IMR-90 (cell line): ENCODE data around the gene F11. TPM values are rescaled to one million over a fixed set of nuclear protein-coding genes. Genes with fewer than 3 reads are reported as not detected.

ENCODE experiments used
- ATAC-seq: fragments of 200-7000 bp; cut with Tn5 transposase; 2 replicates; pipeline ENCODE4 v1.9.1; 2020; ENCODE audit warnings: low read depth, mild to moderate bottlenecking, moderate library complexity
- BruUV-seq: library from RNA; stranded (reverse); fragments of 400-500 nt; replicated peaks from 2 replicates; lab custom pipeline; 2021; lab: Mats Ljungman, UMichigan
- CTCF ChIA-PET: fragments of 300-600 bp; formaldehyde crosslinking; extraction: SDS; loops from one replicate; lab custom pipeline; 2021; ENCODE audit warnings: antibody characterized with exemption; lab: Yijun Ruan, JAX
- POLR2A ChIA-PET: fragments of 300-600 bp; sonication (Branson Sonifier 250); formaldehyde crosslinking; loops from one replicate; lab custom pipeline; 2022; ENCODE audit warnings: antibody characterized with exemption; ENCODE audit not compliant: unreplicated experiment; lab: Charles Lee
- DNase-seq: peaks from one replicate; pipeline ENCODE4 v3.0.0; 2013
- H2AFZ ChIP-seq: replicated peaks from 2 replicates; pipeline ENCODE3; 2013; ENCODE audit warnings: low read length, mild to moderate bottlenecking; ENCODE audit not compliant: poor library complexity
- H2AK5ac ChIP-seq: 2 replicates; pipeline ENCODE4 v1.6.1; 2013; ENCODE audit warnings: low read depth, low read length, inconsistent platforms
- H2AK9ac ChIP-seq: replicated peaks from 2 replicates; pipeline ENCODE3; 2013; ENCODE audit warnings: mild to moderate bottlenecking, low read depth, low read length, moderate library complexity; ENCODE audit not compliant: poor library complexity
- H2BK120ac ChIP-seq: 2 replicates; pipeline ENCODE4 v1.6.1; 2013; ENCODE audit warnings: low read depth, low read length, inconsistent platforms
- H2BK15ac ChIP-seq: 3 replicates; pipeline ENCODE4 v1.6.1; 2013; ENCODE audit warnings: low read depth, low read length, inconsistent platforms
- H2BK20ac ChIP-seq: 2 replicates; pipeline ENCODE4 v1.6.1; 2013; ENCODE audit warnings: low read depth, mild to moderate bottlenecking, inconsistent platforms, low read length, moderate library complexity
- H2BK5ac ChIP-seq: 2 replicates; pipeline ENCODE4 v1.6.1; 2013; ENCODE audit warnings: mild to moderate bottlenecking, low read depth, low read length, inconsistent platforms; ENCODE audit not compliant: poor library complexity, severe bottlenecking
- H3K14ac ChIP-seq: replicated peaks from 2 replicates; pipeline ENCODE4 v1.6.1; 2013; ENCODE audit warnings: low read depth, low read length, inconsistent platforms
- H3K18ac ChIP-seq: 2 replicates; pipeline ENCODE4 v1.6.1; 2013; ENCODE audit warnings: low read depth, low read length, control low read depth
- H3K23ac ChIP-seq: 2 replicates; pipeline ENCODE4 v1.6.1; 2013; ENCODE audit warnings: low read depth, low read length, inconsistent platforms
- H3K27ac ChIP-seq: 2 replicates; pipeline ENCODE4 v1.5.1; 2013; ENCODE audit warnings: mild to moderate bottlenecking, control low read depth, low read length; ENCODE audit not compliant: insufficient read depth
- H3K27me3 ChIP-seq: 2 replicates; pipeline ENCODE4 v1.6.1; 2013; ENCODE audit warnings: low read length; ENCODE audit not compliant: control insufficient read depth, insufficient read depth
- H3K36me3 ChIP-seq: 2 replicates; pipeline ENCODE4 v1.6.1; 2013; ENCODE audit warnings: low read length, mixed read lengths; ENCODE audit not compliant: control insufficient read depth, insufficient read depth
- H3K4ac ChIP-seq: 2 replicates; pipeline ENCODE4 v1.6.1; 2013; ENCODE audit warnings: low read depth, low read length, inconsistent platforms
- H3K4me1 ChIP-seq: 2 replicates; pipeline ENCODE4 v1.6.1; 2013; ENCODE audit warnings: low read length, mixed read lengths; ENCODE audit not compliant: control insufficient read depth, insufficient read depth
- H3K4me2 ChIP-seq: 2 replicates; pipeline ENCODE4 v1.6.1; 2013; ENCODE audit warnings: low read depth, mild to moderate bottlenecking, control low read depth, low read length, moderate library complexity
- H3K4me3 ChIP-seq: 2 replicates; pipeline ENCODE4 v1.5.1; 2013; ENCODE audit warnings: low read depth, mild to moderate bottlenecking, control low read depth, low read length, moderate library complexity; ENCODE audit not compliant: insufficient read depth
- H3K56ac ChIP-seq: 2 replicates; pipeline ENCODE4 v1.6.1; 2013; ENCODE audit warnings: low read length, inconsistent platforms; ENCODE audit not compliant: insufficient read depth; ENCODE audit errors: extremely low read depth
- H3K79me1 ChIP-seq, 2 experiments: 2 replicates each; pipeline ENCODE4 v1.6.1; 2013; ENCODE audit warnings: low read length in 2 of 2, inconsistent platforms in 1 of 2, low read depth in 1 of 2
- H3K9ac ChIP-seq: 2 replicates; pipeline ENCODE4 v1.6.1; 2013; ENCODE audit warnings: low read depth, low read length, control low read depth
- H3K9me1 ChIP-seq: 2 replicates; pipeline ENCODE4 v1.6.1; 2013; ENCODE audit warnings: low read length, inconsistent platforms; ENCODE audit not compliant: insufficient read depth
- H3K9me3 ChIP-seq: 2 replicates; pipeline ENCODE4 v1.6.1; 2013; ENCODE audit warnings: low read length; ENCODE audit not compliant: control insufficient read depth, insufficient read depth
- H4K20me1 ChIP-seq: 2 replicates; pipeline ENCODE4 v1.6.1; 2013; ENCODE audit warnings: low read length, inconsistent platforms; ENCODE audit not compliant: insufficient read depth
- H4K5ac ChIP-seq: 2 replicates; pipeline ENCODE4 v1.6.1; 2013; ENCODE audit warnings: mild to moderate bottlenecking, low read depth, low read length, control low read depth
- H4K8ac ChIP-seq, 2 experiments: 2 replicates each; pipeline ENCODE4 v1.6.1; 2013; ENCODE audit warnings: low read depth in 2 of 2, low read length in 2 of 2, control low read depth in 1 of 2, inconsistent platforms in 1 of 2
- H4K91ac ChIP-seq: 2 replicates; pipeline ENCODE4 v1.6.1; 2013; ENCODE audit warnings: low read depth, low read length, inconsistent platforms; ENCODE audit not compliant: insufficient read depth
- CEBPB ChIP-seq: IDR thresholded peaks from 2 replicates; pipeline ENCODE4 v1.6.1; 2012; ENCODE audit warnings: low read depth, low read length, improper control_type of control experiment
- CHD1 ChIP-seq: IDR thresholded peaks from 2 replicates; pipeline ENCODE4 v1.6.1; 2012; ENCODE audit warnings: low read depth, low read length, improper control_type of control experiment
- CTCF ChIP-seq: conservative IDR thresholded peaks from 2 replicates; pipeline ENCODE4 v1.5.1; 2012; ENCODE audit warnings: mild to moderate bottlenecking, low read depth, low read length, improper control_type of control experiment
- ELK1 ChIP-seq: fragments of 150-350 bp; IDR thresholded peaks from 2 replicates; pipeline ENCODE4 v1.6.1; 2016; ENCODE audit warnings: low read depth, mild to moderate bottlenecking, low read length, moderate library complexity, borderline replicate concordance
- FOS ChIP-seq: fragments of 150-350 bp; IDR thresholded peaks from 2 replicates; pipeline ENCODE4 v1.6.1; 2016; ENCODE audit warnings: low read depth, low read length
- MAFK ChIP-seq: IDR thresholded peaks from 2 replicates; pipeline ENCODE4 v1.6.1; 2012; ENCODE audit warnings: low read depth, low read length, improper control_type of control experiment
- MAZ ChIP-seq: IDR thresholded peaks from 2 replicates; pipeline ENCODE4 v1.6.1; 2012; ENCODE audit warnings: low read depth, mild to moderate bottlenecking, low read length, improper control_type of control experiment, moderate library complexity, borderline replicate concordance
- MXI1 ChIP-seq: IDR thresholded peaks from 2 replicates; pipeline ENCODE4 v1.6.1; 2012; ENCODE audit warnings: low read depth, mild to moderate bottlenecking, low read length, moderate library complexity, borderline replicate concordance
- NFE2L2 ChIP-seq: fragments of 150-350 bp; IDR thresholded peaks from 2 replicates; pipeline ENCODE4 v1.6.1; 2016; ENCODE audit warnings: low read depth, mild to moderate bottlenecking, low read length
- POLR2A ChIP-seq: IDR thresholded peaks from 2 replicates; pipeline ENCODE4 v1.6.1; 2012; ENCODE audit warnings: mild to moderate bottlenecking, low read depth, low read length
- RAD21 ChIP-seq: IDR thresholded peaks from 2 replicates; pipeline ENCODE4 v1.6.1; 2012; ENCODE audit warnings: low read length, improper control_type of control experiment
- RCOR1 ChIP-seq: IDR thresholded peaks from 2 replicates; pipeline ENCODE4 v1.6.1; 2012; ENCODE audit warnings: mild to moderate bottlenecking, low read length, improper control_type of control experiment; ENCODE audit not compliant: insufficient replicate concordance
- RFX5 ChIP-seq: IDR thresholded peaks from 2 replicates; pipeline ENCODE4 v1.8.0; 2012; ENCODE audit warnings: low read depth, mild to moderate bottlenecking, low read length, moderate library complexity
- SMC3 ChIP-seq: fragments of 150-350 bp; IDR thresholded peaks from 2 replicates; pipeline ENCODE4 v1.6.1; 2016; ENCODE audit warnings: low read depth, mild to moderate bottlenecking, antibody characterized with exemption, low read length, moderate library complexity
- USF2 ChIP-seq: fragments of 150-350 bp; IDR thresholded peaks from 2 replicates; pipeline ENCODE4 v1.6.1; 2017; ENCODE audit warnings: mild to moderate bottlenecking, antibody characterized with exemption, low read length, low read depth
- whole genome bisulfite sequencing, 2 experiments: methylation state at CpG; one replicate each; pipeline versions ENCODE4 v1.1.5 to v1.1.7; 2013; ENCODE audit warnings: missing lambda C conversion rate in 2 of 2; ENCODE audit not compliant: insufficient read length in 1 of 2; ENCODE audit errors: extremely low coverage in 2 of 2; 5-methylcytosine and 5-hydroxymethylcytosine counted together
- dilution Hi-C: fragments of 300-500 bp; cut with HindIII; formaldehyde crosslinking; loops from one replicate; pipeline ENCODE4 v1.14.3; 2018; ENCODE audit warnings: low sequenced_read_pairs; ENCODE audit not compliant: unreplicated experiment
- in situ Hi-C: fragments of 300-500 bp; cut with MboI; formaldehyde crosslinking; loops from 3 replicates; pipeline ENCODE4 v1.14.3; 2019; ENCODE audit warnings: low sequenced_read_pairs, inconsistent platforms, mixed read lengths
- intact Hi-C: fragments of 100-400 bp; cut with micrococcal nuclease; formaldehyde crosslinking; loops from 2 replicates; pipeline ENCODE4 v1.10.0; 2022
- polyA plus RNA-seq, 3 experiments: library from polyadenylated mRNA; depleted of rRNA; stranded (reverse); fragments of >200 nt; gene quantifications; 2 replicates each; pipeline ENCODE4 v1.2.3, GENCODE V29; 2012; ENCODE audit warnings: low replicate concordance in 1 of 3
- total RNA-seq: library from RNA; depleted of rRNA; stranded (reverse); fragments of >200 nt; gene quantifications from 2 replicates; pipeline ENCODE4 v1.2.3, GENCODE V29; 2012

Gene F11
- total and polyA plus RNA-seq, 2 of the 4 experiments (the other 2 are of a cell fraction): not detected

- intact Hi-C loops: no loop called here
- ATAC-seq: no peak
- CTCF ChIA-PET: no interaction called here
Measured at GRCh38 chr4:186307916-186308315, 41.9 kb downstream of the F11 start.

More at GRCh38 chr4:186307916-186308315, 41.9 kb downstream of the F11 start:
- dilution Hi-C loops (no loop called here), in situ Hi-C loops (no loop called here)
- Histone ChIP-seq H3K4me1 (no peaks in the 10 kb centered on the region), H2BK20ac (no peak overlapping the region), H3K9ac (no peak overlapping the region), H3K36me3 (no peaks in the 10 kb centered on the region), H3K9me1 (no peaks in the 10 kb centered on the region), H3K27me3 (peaks cover 8% of the 10 kb centered on the region), H4K5ac (no peak overlapping the region), H2BK15ac (no peak overlapping the region), H2BK120ac (no peak overlapping the region), H2AK5ac (no peak overlapping the region), H4K91ac (no peak overlapping the region), H2BK5ac (no peak overlapping the region), H3K9me3 (no peaks in the 10 kb centered on the region), H3K4me2 (no peak overlapping the region), H3K79me1 (no peaks in the 10 kb centered on the region), H2AFZ (no peak overlapping the region), H4K20me1 (no peaks in the 10 kb centered on the region), H3K18ac (no peak overlapping the region), H3K23ac (no peak overlapping the region), H3K14ac (no peak overlapping the region), H3K27ac (no peak overlapping the region), H3K4ac (no peak overlapping the region), H4K8ac (no peak overlapping the region), H3K56ac (no peak overlapping the region), H3K4me3 (no peak overlapping the region), H2AK9ac (no peak overlapping the region)
- DNase-seq: no peak
- POLR2A ChIA-PET: no interaction called here
- no TSS peak for BruUV-seq
- TF ChIP-seq NFE2L2: no peak
- no peak for TF ChIP-seq FOS
- no peak for TF ChIP-seq RAD21
- no peak for TF ChIP-seq MXI1
- no peak for TF ChIP-seq POLR2A
- no peak for TF ChIP-seq SMC3
- no peak for TF ChIP-seq MAFK
- no peak for TF ChIP-seq RCOR1
- TF ChIP-seq CEBPB: no peak
- no peak for TF ChIP-seq ELK1
- no peak for TF ChIP-seq CTCF
- TF ChIP-seq MAZ: no peak
- TF ChIP-seq CHD1: no peak
- no peak for TF ChIP-seq RFX5
- TF ChIP-seq USF2: no peak
- no CpG with 5 or more reads among the region's 3 CpGs for WGBS, 2 experiments
